GM23338 (cell line): ENCODE results near the gene DUSP9. TPM values are rescaled to one million over a fixed set of nuclear protein-coding genes. Genes with fewer than 3 reads are reported as not detected.

Experiments
- ATAC-seq: fragments of 200-7000 bp; cut with Tn5 transposase; 3 replicates; pipeline ENCODE4 v1.9.1; 2020
- DNase-seq: peaks from one replicate; pipeline ENCODE4 v3.0.0-alpha.2; 2015; ENCODE audit warnings: low spot score
- H2AFZ ChIP-seq: fragments of 200-600 bp; sonication (generic); 2 replicates; pipeline ENCODE4 v1.8.0; 2016; ENCODE audit warnings: antibody characterized with exemption, mild to moderate bottlenecking, moderate library complexity
- H3F3A ChIP-seq: fragments of 200-600 bp; sonication (generic); replicated peaks from 2 replicates; pipeline ENCODE4 v1.8.0; 2017; ENCODE audit warnings: antibody characterized with exemption, mixed run types, low read depth
- H3K27ac ChIP-seq: fragments of 200-600 bp; sonication (generic); 2 replicates; pipeline ENCODE4 v1.6.1; 2016; ENCODE audit warnings: low read depth
- H3K27me3 ChIP-seq: fragments of 200-600 bp; sonication (generic); 2 replicates; pipeline ENCODE4 v1.8.0; 2016; ENCODE audit warnings: mild to moderate bottlenecking, mixed run types, moderate library complexity; ENCODE audit not compliant: insufficient read depth
- H3K36me3 ChIP-seq: fragments of 200-600 bp; sonication (generic); 2 replicates; pipeline ENCODE4 v1.8.0; 2016; ENCODE audit warnings: mild to moderate bottlenecking; ENCODE audit not compliant: insufficient read depth
- H3K4me1 ChIP-seq: fragments of 200-600 bp; sonication (generic); 2 replicates; pipeline ENCODE4 v1.8.0; 2016; ENCODE audit warnings: mild to moderate bottlenecking, moderate library complexity; ENCODE audit not compliant: insufficient read depth
- H3K4me2 ChIP-seq: fragments of 200-600 bp; sonication (generic); 2 replicates; pipeline ENCODE4 v1.7.1; 2017; ENCODE audit warnings: mixed run types
- H3K4me3 ChIP-seq: fragments of 200-600 bp; sonication (generic); 2 replicates; pipeline ENCODE4 v1.6.1; 2016; ENCODE audit warnings: mixed run types
- H3K79me2 ChIP-seq: fragments of 200-600 bp; sonication (generic); replicated peaks from 2 replicates; pipeline ENCODE4 v1.8.0; 2017; ENCODE audit warnings: mild to moderate bottlenecking; ENCODE audit not compliant: insufficient read depth
- H3K9me2 ChIP-seq: fragments of 200-600 bp; sonication (generic); 2 replicates; pipeline ENCODE4 v1.8.0; 2017; ENCODE audit not compliant: insufficient read depth
- H4K20me1 ChIP-seq: fragments of 200-600 bp; sonication (generic); replicated peaks from 2 replicates; pipeline ENCODE4 v1.8.0; 2017; ENCODE audit warnings: mild to moderate bottlenecking; ENCODE audit not compliant: insufficient read depth
- H3K27ac Mint-ChIP-seq: 2 replicates; pipeline ENCODE4 v1.8.0; 2020; ENCODE audit warnings: inconsistent platforms, mild to moderate bottlenecking, moderate library complexity, mixed read lengths
- H3K27me3 Mint-ChIP-seq: 3 replicates; pipeline ENCODE4 v1.8.0; 2022; ENCODE audit warnings: low read depth, mild to moderate bottlenecking, moderate library complexity, mixed read lengths, inconsistent platforms; ENCODE audit not compliant: insufficient read depth, poor library complexity
- H3K36me3 Mint-ChIP-seq: 3 replicates; pipeline ENCODE4 v1.8.0; 2021; ENCODE audit warnings: low read depth, mild to moderate bottlenecking, inconsistent platforms, moderate library complexity, mixed read lengths
- H3K4me1 Mint-ChIP-seq: 3 replicates; pipeline ENCODE4 v1.8.0; 2020; ENCODE audit warnings: mild to moderate bottlenecking, inconsistent platforms, mixed read lengths
- H3K4me3 Mint-ChIP-seq: 3 replicates; pipeline ENCODE4 v1.8.0; 2021; ENCODE audit warnings: moderate library complexity, mild to moderate bottlenecking, inconsistent platforms, mixed read lengths
- H3K9me3 Mint-ChIP-seq: 3 replicates; pipeline ENCODE4 v1.8.0; 2020; ENCODE audit warnings: moderate library complexity, mild to moderate bottlenecking, inconsistent platforms, mixed read lengths
- EZH2 ChIP-seq: fragments of 200-600 bp; sonication (generic); IDR thresholded peaks from one replicate; pipeline ENCODE4 v1.8.0; 2017; ENCODE audit warnings: antibody characterized with exemption, mild to moderate bottlenecking, low read depth; ENCODE audit not compliant: unreplicated experiment
- EZH2phosphoT487 ChIP-seq: fragments of 200-600 bp; sonication (generic); IDR thresholded peaks from one replicate; pipeline ENCODE4 v1.8.1; 2018; ENCODE audit warnings: antibody characterized with exemption; ENCODE audit not compliant: unreplicated experiment
- JUNB ChIP-seq: IDR thresholded peaks from one replicate; pipeline ENCODE4 v1.6.1; 2016; ENCODE audit warnings: antibody characterized with exemption; ENCODE audit not compliant: unreplicated experiment
- NANOG ChIP-seq: IDR thresholded peaks from 2 replicates; pipeline ENCODE4 v1.6.1; 2016; ENCODE audit warnings: antibody characterized with exemption, borderline replicate concordance
- STAT1 ChIP-seq: IDR thresholded peaks from one replicate; pipeline ENCODE4 v1.6.1; 2016; ENCODE audit warnings: antibody characterized with exemption; ENCODE audit not compliant: unreplicated experiment
- ZNF114 ChIP-seq: fragments of 250-450 bp; sonication (Bioruptor Pico); IDR thresholded peaks from 2 replicates; pipeline ENCODE4 v1.5.0; 2020; ENCODE audit warnings: mild to moderate bottlenecking, moderate library complexity
- ZNF331 ChIP-seq: fragments of 250-450 bp; sonication (Bioruptor Pico); IDR thresholded peaks from 2 replicates; pipeline ENCODE4 v1.5.0; 2020; ENCODE audit warnings: low read depth, mild to moderate bottlenecking, moderate library complexity
- polyA plus RNA-seq: library from polyadenylated mRNA; unstranded; fragments of >200 nt; fragmentation: Nextera tagmentation; extraction: Ambion mirVana; gene quantifications from 2 replicates; pipeline ENCODE4 v1.2.1, GENCODE V29; 2016
- total RNA-seq: library from RNA; depleted of rRNA; stranded (reverse); fragments of >200 nt; shearing (Covaris generic); gene quantifications from 2 replicates; pipeline ENCODE4 v1.2.3, GENCODE V29; 2014
- TF ChIP-seq, protein P1 (sequence below): IDR thresholded peaks from one replicate; pipeline ENCODE4 v1.6.1; 2018; ENCODE audit warnings: antibody characterized with exemption; ENCODE audit not compliant: unreplicated experiment
- TF ChIP-seq, protein P2 (sequence below), 2 experiments: fragments of 200-600 bp in 1 of 2; sonication (generic) in 1 of 2; conservative IDR thresholded peaks; 2 replicates each; pipeline versions ENCODE4 v1.5.1 to v1.6.1; 2016 to 2017; ENCODE audit warnings: antibody characterized with exemption in 2 of 2, low read depth in 2 of 2, mild to moderate bottlenecking in 2 of 2, moderate library complexity in 1 of 2

DUSP9 gene
- total and polyA plus RNA-seq, 2 experiments from 2014 or later = 0.71 to 3.9 TPM

GRCh38 chrX:153638436-153639176 lies 8.4 kb upstream of the DUSP9 start:
- H2AFZ ChIP-seq = no peak overlapping the region
- TF ChIP-seq NANOG (no peak), EZH2phosphoT487 (no peak), ZNF114 (CRISPR knock-in tag) (no peak), JUNB (no peak), ZNF331 (CRISPR knock-in tag) (no peak)
- TF ChIP-seq, protein P1, sequence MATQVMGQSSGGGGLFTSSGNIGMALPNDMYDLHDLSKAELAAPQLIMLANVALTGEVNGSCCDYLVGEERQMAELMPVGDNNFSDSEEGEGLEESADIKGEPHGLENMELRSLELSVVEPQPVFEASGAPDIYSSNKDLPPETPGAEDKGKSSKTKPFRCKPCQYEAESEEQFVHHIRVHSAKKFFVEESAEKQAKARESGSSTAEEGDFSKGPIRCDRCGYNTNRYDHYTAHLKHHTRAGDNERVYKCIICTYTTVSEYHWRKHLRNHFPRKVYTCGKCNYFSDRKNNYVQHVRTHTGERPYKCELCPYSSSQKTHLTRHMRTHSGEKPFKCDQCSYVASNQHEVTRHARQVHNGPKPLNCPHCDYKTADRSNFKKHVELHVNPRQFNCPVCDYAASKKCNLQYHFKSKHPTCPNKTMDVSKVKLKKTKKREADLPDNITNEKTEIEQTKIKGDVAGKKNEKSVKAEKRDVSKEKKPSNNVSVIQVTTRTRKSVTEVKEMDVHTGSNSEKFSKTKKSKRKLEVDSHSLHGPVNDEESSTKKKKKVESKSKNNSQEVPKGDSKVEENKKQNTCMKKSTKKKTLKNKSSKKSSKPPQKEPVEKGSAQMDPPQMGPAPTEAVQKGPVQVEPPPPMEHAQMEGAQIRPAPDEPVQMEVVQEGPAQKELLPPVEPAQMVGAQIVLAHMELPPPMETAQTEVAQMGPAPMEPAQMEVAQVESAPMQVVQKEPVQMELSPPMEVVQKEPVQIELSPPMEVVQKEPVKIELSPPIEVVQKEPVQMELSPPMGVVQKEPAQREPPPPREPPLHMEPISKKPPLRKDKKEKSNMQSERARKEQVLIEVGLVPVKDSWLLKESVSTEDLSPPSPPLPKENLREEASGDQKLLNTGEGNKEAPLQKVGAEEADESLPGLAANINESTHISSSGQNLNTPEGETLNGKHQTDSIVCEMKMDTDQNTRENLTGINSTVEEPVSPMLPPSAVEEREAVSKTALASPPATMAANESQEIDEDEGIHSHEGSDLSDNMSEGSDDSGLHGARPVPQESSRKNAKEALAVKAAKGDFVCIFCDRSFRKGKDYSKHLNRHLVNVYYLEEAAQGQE = no peak
- no peaks in the 10 kb centered on the region; the same call in 2 of the 3 replicates for H3K9me3 Mint-ChIP-seq
- ATAC-seq = no peak
- no peaks in the 10 kb centered on the region for H3F3A ChIP-seq
- H3K4me1 Mint-ChIP-seq = peaks cover 8% of the 10 kb centered on the region; the same call in 2 of the 3 replicates
- H3K4me3 Mint-ChIP-seq = no peak overlapping the region
- H3K4me2 ChIP-seq = no peak overlapping the region
- DNase-seq = no peak
- H3K27me3 ChIP-seq = peaks cover 32% of the 10 kb centered on the region
- H3K4me3 ChIP-seq = no peak overlapping the region
- no peaks in the 10 kb centered on the region for H4K20me1 ChIP-seq
- H3K36me3 Mint-ChIP-seq = no peaks in the 10 kb centered on the region
- H3K27ac ChIP-seq = no peak overlapping the region
- H3K36me3 ChIP-seq = no peaks in the 10 kb centered on the region
- H3K79me2 ChIP-seq = no peaks in the 10 kb centered on the region
- no peaks in the 10 kb centered on the region; the same call in 1 of the 2 replicates for H3K4me1 ChIP-seq
- no peak overlapping the region for H3K27ac Mint-ChIP-seq
- no peaks in the 10 kb centered on the region for H3K9me2 ChIP-seq
- H3K27me3 Mint-ChIP-seq = peaks cover 24% of the 10 kb centered on the region

DNA sequence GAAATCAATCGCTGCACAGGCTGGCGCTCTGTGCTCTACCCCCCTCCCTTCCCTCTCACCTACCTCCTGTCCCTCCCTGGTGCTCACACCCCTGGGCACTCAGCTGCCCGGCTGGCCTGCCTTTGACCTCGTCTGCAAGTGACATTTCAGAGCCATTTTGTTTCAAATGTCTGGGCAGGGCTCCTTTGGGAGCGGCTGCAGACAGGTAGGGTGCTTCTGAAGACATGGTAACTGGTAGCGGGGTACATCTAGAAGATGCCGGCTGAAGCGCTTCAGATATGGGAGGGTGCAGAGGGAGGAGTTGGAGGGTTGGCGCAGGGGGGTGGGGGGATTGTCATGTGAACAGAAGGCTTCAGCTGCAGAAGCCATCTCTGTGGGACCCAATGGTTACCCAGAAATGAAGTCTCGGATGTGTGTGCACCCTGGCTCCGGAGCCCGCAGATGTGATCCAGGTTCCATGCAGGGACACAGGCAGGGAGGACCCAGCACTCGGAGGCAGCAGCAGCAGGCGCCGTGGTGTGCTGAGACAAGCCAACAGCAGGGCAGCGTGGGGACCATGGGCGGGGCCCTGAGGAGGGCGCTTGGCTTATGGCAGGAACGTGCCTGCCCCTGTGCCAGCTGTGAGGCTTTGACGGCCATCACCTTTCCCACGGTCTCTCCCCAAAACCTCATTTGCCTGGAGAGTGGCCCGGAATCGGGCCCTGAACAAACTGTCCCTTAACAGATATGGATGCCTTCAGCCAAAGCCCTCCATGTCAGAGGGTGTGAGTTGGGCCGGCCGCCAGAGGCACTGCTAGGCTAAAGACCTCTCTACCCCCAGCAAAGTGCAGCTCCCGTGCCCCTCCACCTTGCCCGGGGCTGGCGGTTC lies 7.6 kb upstream of the DUSP9 start:
- peaks cover 37% of the 10 kb centered on the region for H3K27me3 ChIP-seq
- H3K79me2 ChIP-seq = no peaks in the 10 kb centered on the region
- H3K4me3 ChIP-seq = no peak overlapping the region
- Mint-ChIP-seq H3K4me3 (no peak overlapping the region), H3K27me3 (peaks cover 29% of the 10 kb centered on the region), H3K27ac (no peak overlapping the region), H3K36me3 (no peaks in the 10 kb centered on the region), H3K9me3 (no peaks in the 10 kb centered on the region; the same call in 2 of the 3 replicates), H3K4me1 (peaks cover 8% of the 10 kb centered on the region; the same call in 2 of the 3 replicates)
- H3K9me2 ChIP-seq = no peaks in the 10 kb centered on the region
- DNase-seq (no peak), ATAC-seq (no peak)
- no peaks in the 10 kb centered on the region; the same call in 1 of the 2 replicates for H3K4me1 ChIP-seq
- H3K27ac ChIP-seq = no peak overlapping the region
- no peak overlapping the region for H2AFZ ChIP-seq
- H3F3A ChIP-seq = no peaks in the 10 kb centered on the region
- no peaks in the 10 kb centered on the region for H4K20me1 ChIP-seq
- no peak overlapping the region for H3K4me2 ChIP-seq
- H3K36me3 ChIP-seq = no peaks in the 10 kb centered on the region
- TF ChIP-seq NANOG (no peak), STAT1 (no peak), EZH2 (no peak)
- TF ChIP-seq, protein P2, sequence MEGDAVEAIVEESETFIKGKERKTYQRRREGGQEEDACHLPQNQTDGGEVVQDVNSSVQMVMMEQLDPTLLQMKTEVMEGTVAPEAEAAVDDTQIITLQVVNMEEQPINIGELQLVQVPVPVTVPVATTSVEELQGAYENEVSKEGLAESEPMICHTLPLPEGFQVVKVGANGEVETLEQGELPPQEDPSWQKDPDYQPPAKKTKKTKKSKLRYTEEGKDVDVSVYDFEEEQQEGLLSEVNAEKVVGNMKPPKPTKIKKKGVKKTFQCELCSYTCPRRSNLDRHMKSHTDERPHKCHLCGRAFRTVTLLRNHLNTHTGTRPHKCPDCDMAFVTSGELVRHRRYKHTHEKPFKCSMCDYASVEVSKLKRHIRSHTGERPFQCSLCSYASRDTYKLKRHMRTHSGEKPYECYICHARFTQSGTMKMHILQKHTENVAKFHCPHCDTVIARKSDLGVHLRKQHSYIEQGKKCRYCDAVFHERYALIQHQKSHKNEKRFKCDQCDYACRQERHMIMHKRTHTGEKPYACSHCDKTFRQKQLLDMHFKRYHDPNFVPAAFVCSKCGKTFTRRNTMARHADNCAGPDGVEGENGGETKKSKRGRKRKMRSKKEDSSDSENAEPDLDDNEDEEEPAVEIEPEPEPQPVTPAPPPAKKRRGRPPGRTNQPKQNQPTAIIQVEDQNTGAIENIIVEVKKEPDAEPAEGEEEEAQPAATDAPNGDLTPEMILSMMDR (conservative IDR thresholded peaks at IDR 0.05; ENCODE audit: low read depth in 2 of 2) = no peak
- TF ChIP-seq, protein P1 = no peak
